KMS-11 (cell line): ENCODE data around the gene IWS1.

Source experiments
- H2AFZ ChIP-seq: fragments of 200-600 bp; sonication (generic); 2 replicates; pipeline ENCODE4 v1.6.1; 2016; ENCODE audit warnings: antibody characterized with exemption, mixed run types, low read depth
- H3K27ac ChIP-seq: fragments of 200-600 bp; sonication (generic); 2 replicates; pipeline ENCODE4 v1.6.1; 2016; ENCODE audit warnings: mild to moderate bottlenecking, mixed run types
- H3K27me3 ChIP-seq: fragments of 200-600 bp; sonication (generic); 2 replicates; pipeline ENCODE4 v1.6.1; 2017; ENCODE audit warnings: mild to moderate bottlenecking, low read depth, mixed run types, moderate library complexity; ENCODE audit not compliant: insufficient read depth
- H3K36me3 ChIP-seq: fragments of 200-600 bp; sonication (generic); 2 replicates; pipeline ENCODE4 v1.6.1; 2017; ENCODE audit warnings: mild to moderate bottlenecking, mixed run types; ENCODE audit not compliant: insufficient read depth
- H3K4me1 ChIP-seq: fragments of 200-600 bp; sonication (generic); 2 replicates; pipeline ENCODE4 v1.6.1; 2016; ENCODE audit warnings: mild to moderate bottlenecking, low read depth, mixed run types; ENCODE audit not compliant: poor library complexity, severe bottlenecking
- H3K4me2 ChIP-seq: fragments of 200-600 bp; sonication (generic); 2 replicates; pipeline ENCODE4 v1.7.0; 2016; ENCODE audit warnings: mild to moderate bottlenecking, mixed run types
- H3K4me3 ChIP-seq: fragments of 200-600 bp; sonication (generic); IDR thresholded peaks from 2 replicates; pipeline ENCODE4 v1.6.1; 2017; ENCODE audit warnings: low read depth, low read length, mixed read lengths; ENCODE audit not compliant: insufficient read depth
- H3K79me2 ChIP-seq: fragments of 200-600 bp; sonication (generic); 2 replicates; pipeline ENCODE4 v1.6.1; 2016; ENCODE audit warnings: low read depth, mixed run types; ENCODE audit not compliant: insufficient read depth
- H3K9ac ChIP-seq: fragments of 200-600 bp; sonication (generic); 2 replicates; pipeline ENCODE4 v1.6.1; 2016; ENCODE audit warnings: mild to moderate bottlenecking, mixed run types
- H4K20me1 ChIP-seq: fragments of 200-600 bp; sonication (generic); 2 replicates; pipeline ENCODE4 v1.6.1; 2016; ENCODE audit warnings: mild to moderate bottlenecking, mixed run types; ENCODE audit not compliant: insufficient read depth
- CTCF ChIP-seq: fragments of 200-600 bp; sonication (generic); conservative IDR thresholded peaks from 2 replicates; pipeline ENCODE4 v1.6.1; 2017; ENCODE audit warnings: low read depth, mild to moderate bottlenecking, antibody characterized with exemption, low read length, moderate library complexity, mixed read lengths

The IWS1 gene

GRCh38 chr2:127463155-127463991 lies 62.9 kb downstream of the IWS1 start:
- Histone ChIP-seq H3K4me3 (no peak overlapping the region), H3K79me2 (no peaks in the 10 kb centered on the region), H3K4me2 (no peak overlapping the region), H3K4me1 (no peaks in the 10 kb centered on the region), H2AFZ (no peak overlapping the region), H4K20me1 (no peaks in the 10 kb centered on the region), H3K36me3 (no peaks in the 10 kb centered on the region), H3K9ac (no peak overlapping the region), H3K27me3 (no peaks in the 10 kb centered on the region), H3K27ac (no peak overlapping the region)
- TF ChIP-seq CTCF, result no peak

GRCh38 chr2:127462461-127462860 lies 63.8 kb downstream of the IWS1 start:
- H3K27ac ChIP-seq, result no peak overlapping the region
- no peak for TF ChIP-seq CTCF
- H3K79me2 ChIP-seq, result no peaks in the 10 kb centered on the region
- no peak overlapping the region for H3K4me2 ChIP-seq
- no peaks in the 10 kb centered on the region for H3K4me1 ChIP-seq
- H3K9ac ChIP-seq, result no peak overlapping the region
- no peaks in the 10 kb centered on the region for H3K27me3 ChIP-seq
- H3K36me3 ChIP-seq, result no peaks in the 10 kb centered on the region
- H3K4me3 ChIP-seq, result no peak overlapping the region
- H2AFZ ChIP-seq, result no peak overlapping the region
- H4K20me1 ChIP-seq, result no peaks in the 10 kb centered on the region

GRCh38 chr2:127456960-127457359 lies 69.3 kb downstream of the IWS1 start:
- Histone ChIP-seq H3K4me3 (no peak overlapping the region), H3K79me2 (no peaks in the 10 kb centered on the region), H3K9ac (no peak overlapping the region), H3K4me2 (no peak overlapping the region), H3K4me1 (no peaks in the 10 kb centered on the region), H3K36me3 (no peaks in the 10 kb centered on the region), H4K20me1 (no peaks in the 10 kb centered on the region), H3K27me3 (no peaks in the 10 kb centered on the region), H2AFZ (no peak overlapping the region), H3K27ac (no peak overlapping the region)
- TF ChIP-seq CTCF, result no peak

- Histone ChIP-seq H3K27ac (no peak overlapping the region), H3K27me3 (no peaks in the 10 kb centered on the region), H3K79me2 (no peaks in the 10 kb centered on the region), H3K4me2 (no peak overlapping the region), H3K36me3 (no peaks in the 10 kb centered on the region), H2AFZ (no peak overlapping the region), H3K9ac (no peak overlapping the region), H3K4me1 (no peaks in the 10 kb centered on the region), H3K4me3 (no peak overlapping the region), H4K20me1 (no peaks in the 10 kb centered on the region)
- no peak for TF ChIP-seq CTCF
Observed at GRCh38 chr2:127455566-127456493, 70.5 kb downstream of the IWS1 start.
